OCI-LY1 (cell line): ENCODE measurements around the gene CIRBP.

Experiments
- H2AFZ ChIP-seq: fragments of 200-600 bp; sonication (generic), shearing (Covaris generic); 2 replicates; pipeline ENCODE4 v1.6.0; 2014; ENCODE audit warnings: antibody characterized with exemption, mild to moderate bottlenecking, low read length
- H3F3A ChIP-seq: fragments of 200-600 bp; sonication (generic), shearing (Covaris generic); 2 replicates; pipeline ENCODE4 v1.6.0; 2014; ENCODE audit warnings: mild to moderate bottlenecking, antibody characterized with exemption, low read length, moderate library complexity; ENCODE audit not compliant: insufficient read depth
- H3K27ac ChIP-seq: fragments of 200-600 bp; sonication (generic); 2 replicates; pipeline ENCODE4 v1.5.1; 2014; ENCODE audit warnings: low read length, mixed run types, mild to moderate bottlenecking, low read depth; ENCODE audit not compliant: poor library complexity, severe bottlenecking
- H3K27me3 ChIP-seq: fragments of 200-600 bp; sonication (generic); 2 replicates; pipeline ENCODE4 v1.6.0; 2014; ENCODE audit warnings: antibody characterized with exemption, mild to moderate bottlenecking, low read length, moderate library complexity; ENCODE audit not compliant: insufficient read depth
- H3K36me3 ChIP-seq: fragments of 200-600 bp; sonication (generic); 2 replicates; pipeline ENCODE4 v1.6.1; 2014; ENCODE audit warnings: mild to moderate bottlenecking, antibody characterized with exemption, low read length, moderate library complexity, mixed read lengths; ENCODE audit not compliant: insufficient read depth
- H3K4me1 ChIP-seq: fragments of 200-600 bp; sonication (generic); 2 replicates; pipeline ENCODE4 v1.5.1; 2014; ENCODE audit warnings: mild to moderate bottlenecking, low read length, moderate library complexity; ENCODE audit not compliant: insufficient read depth, severe bottlenecking
- H3K4me2 ChIP-seq: fragments of 200-600 bp; sonication (generic), shearing (Covaris generic); 2 replicates; pipeline ENCODE4 v1.6.1; 2014; ENCODE audit warnings: low read length
- H3K4me3 ChIP-seq: fragments of 200-600 bp; sonication (generic); 2 replicates; pipeline ENCODE4 v1.5.1; 2014; ENCODE audit warnings: low read length, low read depth, mild to moderate bottlenecking, mixed read lengths; ENCODE audit not compliant: poor library complexity, severe bottlenecking
- H3K79me2 ChIP-seq: fragments of 200-600 bp; shearing (Covaris generic); 2 replicates; pipeline ENCODE4 v1.6.1; 2016; ENCODE audit warnings: mixed run types, low read length, mixed read lengths; ENCODE audit not compliant: insufficient read depth
- H3K9ac ChIP-seq: fragments of 200-600 bp; sonication (generic), shearing (Covaris generic); 2 replicates; pipeline ENCODE4 v1.6.1; 2014; ENCODE audit warnings: mild to moderate bottlenecking, low read length, mixed read lengths
- H3K9me2 ChIP-seq: fragments of 200-600 bp; sonication (generic), shearing (Covaris generic); 2 replicates; pipeline ENCODE4 v1.6.1; 2014; ENCODE audit warnings: low read depth, mild to moderate bottlenecking, low read length, mixed read lengths
- H3K9me3 ChIP-seq: fragments of 200-600 bp; shearing (Covaris generic); 2 replicates; pipeline ENCODE4 v1.6.1; 2014; ENCODE audit warnings: low read length, mixed read lengths
- H4K20me1 ChIP-seq: fragments of 200-600 bp; sonication (generic), shearing (Covaris generic); 2 replicates; pipeline ENCODE4 v1.6.0; 2016; ENCODE audit warnings: mild to moderate bottlenecking, low read length; ENCODE audit not compliant: insufficient read depth
- EZH2 ChIP-seq: fragments of 200-600 bp; sonication (generic), shearing (Covaris generic); IDR thresholded peaks from 2 replicates; pipeline ENCODE4 v1.8.0; 2017; ENCODE audit warnings: borderline replicate concordance, mixed run types, mild to moderate bottlenecking, antibody characterized with exemption, low read length, moderate library complexity, mixed read lengths
- TF ChIP-seq, protein P1 (sequence below): fragments of 200-600 bp; sonication (generic), shearing (Covaris generic); IDR thresholded peaks from 2 replicates; pipeline ENCODE4 v1.5.1; 2017; ENCODE audit warnings: mild to moderate bottlenecking, antibody characterized with exemption, low read length, moderate library complexity, mixed read lengths

CIRBP gene

GRCh38 chr19:1251330-1252220 lies 17.6 kb upstream of the CIRBP start:
- Histone ChIP-seq H4K20me1 (no peaks in the 10 kb centered on the region), H3K9ac (peak overlapping the region; percentile 91), H3K9me2 (no peaks in the 10 kb centered on the region), H3K36me3 (peaks cover 36% of the 10 kb centered on the region), H3F3A (no peaks in the 10 kb centered on the region), H3K4me3 (peak overlapping the region; percentile 76), H3K9me3 (no peaks in the 10 kb centered on the region), H2AFZ (no peak overlapping the region), H3K27ac (peak overlapping the region; percentile 95), H3K4me1 (peaks cover 21% of the 10 kb centered on the region), H3K79me2 (no peaks in the 10 kb centered on the region), H3K27me3 (no peaks in the 10 kb centered on the region), H3K4me2 (peak overlapping the region; percentile 85)
- TF ChIP-seq, protein P1, sequence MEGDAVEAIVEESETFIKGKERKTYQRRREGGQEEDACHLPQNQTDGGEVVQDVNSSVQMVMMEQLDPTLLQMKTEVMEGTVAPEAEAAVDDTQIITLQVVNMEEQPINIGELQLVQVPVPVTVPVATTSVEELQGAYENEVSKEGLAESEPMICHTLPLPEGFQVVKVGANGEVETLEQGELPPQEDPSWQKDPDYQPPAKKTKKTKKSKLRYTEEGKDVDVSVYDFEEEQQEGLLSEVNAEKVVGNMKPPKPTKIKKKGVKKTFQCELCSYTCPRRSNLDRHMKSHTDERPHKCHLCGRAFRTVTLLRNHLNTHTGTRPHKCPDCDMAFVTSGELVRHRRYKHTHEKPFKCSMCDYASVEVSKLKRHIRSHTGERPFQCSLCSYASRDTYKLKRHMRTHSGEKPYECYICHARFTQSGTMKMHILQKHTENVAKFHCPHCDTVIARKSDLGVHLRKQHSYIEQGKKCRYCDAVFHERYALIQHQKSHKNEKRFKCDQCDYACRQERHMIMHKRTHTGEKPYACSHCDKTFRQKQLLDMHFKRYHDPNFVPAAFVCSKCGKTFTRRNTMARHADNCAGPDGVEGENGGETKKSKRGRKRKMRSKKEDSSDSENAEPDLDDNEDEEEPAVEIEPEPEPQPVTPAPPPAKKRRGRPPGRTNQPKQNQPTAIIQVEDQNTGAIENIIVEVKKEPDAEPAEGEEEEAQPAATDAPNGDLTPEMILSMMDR, result no peak
- no peak for TF ChIP-seq EZH2

DNA sequence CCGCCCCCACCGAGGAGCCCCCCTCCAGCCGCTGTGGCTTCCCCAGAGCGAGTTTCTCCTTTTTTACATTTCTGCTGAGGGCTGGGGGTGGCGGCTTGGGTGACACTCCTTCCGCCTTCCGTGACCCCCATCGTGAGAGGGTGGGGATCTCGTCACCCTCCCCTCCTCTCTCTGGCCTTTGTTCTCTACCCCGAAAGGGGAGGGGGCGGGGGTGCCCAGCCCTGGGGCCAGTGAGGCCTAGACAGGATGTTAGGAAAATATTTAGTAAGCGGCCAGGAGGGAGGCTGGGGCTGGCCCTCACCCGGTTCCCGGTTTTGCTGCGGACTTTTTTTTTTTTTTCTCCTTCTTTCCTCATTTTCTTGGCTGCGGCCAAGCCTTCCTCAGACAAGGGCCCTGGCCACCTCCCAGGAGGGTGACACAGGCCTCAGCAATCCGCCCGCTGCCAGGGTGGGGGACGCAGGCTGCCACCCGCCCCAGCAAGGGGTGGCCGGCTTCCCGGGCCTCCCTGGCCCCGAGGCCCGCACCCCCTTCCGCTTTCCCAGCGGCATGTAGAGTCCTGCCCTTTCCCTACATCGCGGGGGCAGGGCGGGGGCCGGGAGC lies 16.8 kb upstream of the CIRBP start:
- Histone ChIP-seq H3K9me2 (no peaks in the 10 kb centered on the region), H2AFZ (no peak overlapping the region), H3K4me3 (peak overlapping the region; percentile 76), H3K4me1 (peaks cover 22% of the 10 kb centered on the region), H4K20me1 (no peaks in the 10 kb centered on the region), H3F3A (no peaks in the 10 kb centered on the region), H3K36me3 (peaks cover 42% of the 10 kb centered on the region), H3K27ac (peak overlapping the region; percentile 95), H3K9ac (peak overlapping the region; percentile 91), H3K4me2 (peak overlapping the region; percentile 85), H3K27me3 (no peaks in the 10 kb centered on the region), H3K9me3 (no peaks in the 10 kb centered on the region), H3K79me2 (no peaks in the 10 kb centered on the region)
- TF ChIP-seq, protein P1, result no peak
- TF ChIP-seq EZH2, result no peak

DNA sequence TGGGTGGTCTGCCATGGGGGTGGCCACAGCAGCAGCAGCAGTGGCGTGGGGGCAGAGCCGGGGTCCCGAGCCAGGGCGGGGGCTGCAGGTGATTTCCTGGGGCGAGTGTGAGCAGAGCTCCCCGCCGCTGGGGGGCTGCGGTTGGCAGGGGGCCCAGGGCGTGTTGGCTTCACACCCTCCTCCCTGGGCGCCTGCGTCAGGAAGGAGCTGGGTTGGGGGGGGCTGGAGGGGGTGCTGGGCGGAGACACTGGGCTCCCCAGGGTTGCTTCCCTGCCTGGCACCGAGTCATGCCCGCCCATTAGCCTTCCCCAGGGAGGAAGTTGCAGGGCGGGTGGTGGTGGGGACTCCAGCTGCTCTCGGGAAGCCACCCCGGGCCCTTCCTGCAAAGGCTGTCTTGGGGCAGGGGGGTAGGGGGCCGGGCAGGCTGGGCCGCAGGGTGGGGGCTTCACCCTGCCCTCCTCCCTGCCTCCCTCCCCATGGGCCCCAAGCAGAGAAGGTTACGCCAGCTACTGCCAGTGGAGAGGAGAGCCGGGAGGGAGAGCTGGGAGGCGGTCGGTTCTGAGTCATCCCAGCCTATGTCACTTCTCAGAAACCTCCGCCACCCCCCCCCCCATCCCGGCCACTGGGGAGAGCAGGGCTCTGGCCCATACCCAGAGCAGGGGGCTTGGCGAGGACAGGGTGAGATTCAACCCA lies 16.2 kb upstream of the CIRBP start:
- Histone ChIP-seq H3K9me3 (no peaks in the 10 kb centered on the region), H3K27me3 (no peaks in the 10 kb centered on the region), H3K4me1 (peaks cover 29% of the 10 kb centered on the region), H2AFZ (no peak overlapping the region), H3K79me2 (no peaks in the 10 kb centered on the region), H4K20me1 (no peaks in the 10 kb centered on the region), H3K9me2 (no peaks in the 10 kb centered on the region), H3F3A (no peaks in the 10 kb centered on the region), H3K4me2 (peak overlapping the region; percentile 85), H3K36me3 (peaks cover 48% of the 10 kb centered on the region), H3K4me3 (peak overlapping the region; percentile 76), H3K9ac (peak overlapping the region; percentile 91), H3K27ac (peak overlapping the region; percentile 95)
- no peak for TF ChIP-seq EZH2
- TF ChIP-seq, protein P1, result no peak
